HCT116 (cell line): ENCODE measurements around the gene CCNE1. TPM values are rescaled to one million over a fixed set of nuclear protein-coding genes. Genes with fewer than 3 reads are reported as not detected.
A peak's percentile ranks its signal among the peaks of the same experiment; 100 is the strongest.

Experiments used
- ATAC-seq: fragments of 200-7000 bp; cut with Tn5 transposase; 2 replicates; pipeline ENCODE4 v1.9.1; 2020; ENCODE audit warnings: mild to moderate bottlenecking, moderate library complexity
- BruUV-seq: library from RNA; stranded (reverse); fragments of 400-500 nt; replicated peaks from 2 replicates; lab custom pipeline; 2021; lab: Mats Ljungman, UMichigan
- CTCF ChIA-PET: fragments of 300-600 bp; sonication (Branson Sonifier 250); formaldehyde crosslinking; loops from one replicate; lab custom pipeline; 2021; ENCODE audit warnings: antibody characterized with exemption; lab: Charles Lee
- POLR2A ChIA-PET: fragments of 300-600, 350-600 bp; sonication (Branson Sonifier 250); formaldehyde crosslinking; loops from one replicate; lab custom pipeline; 2021; ENCODE audit warnings: antibody characterized with exemption; lab: Charles Lee
- RAD21 ChIA-PET, 2 experiments: fragments of 300-600 bp; sonication (Branson Sonifier 250); formaldehyde crosslinking; loops; one replicate each; lab custom pipeline; 2023; ENCODE audit warnings: low total read pairs in 2 of 2; ENCODE audit not compliant: uncharacterized antibody in 2 of 2, unreplicated experiment in 2 of 2, low non-redundant PET in 1 of 2; lab: Charles Lee
- DNase-seq: peaks from one replicate; pipeline ENCODE4 v3.0.0-alpha.2; 2010; ENCODE audit warnings: low read depth, low spot score
- H2AFZ ChIP-seq: fragments of 200-600 bp; shearing (Covaris generic), sonication (generic); 2 replicates; pipeline ENCODE4 v1.6.1; 2017; ENCODE audit warnings: low read depth, mixed run types, mixed read lengths, antibody characterized with exemption, low read length; ENCODE audit not compliant: poor library complexity, severe bottlenecking
- H3K27ac ChIP-seq: 2 replicates; pipeline ENCODE4 v1.5.1; 2012; ENCODE audit warnings: low read depth, low read length
- H3K27me3 ChIP-seq: fragments of 200-600 bp; sonication (generic); 2 replicates; pipeline ENCODE4 v1.6.1; 2016; ENCODE audit warnings: mixed run types, low read length, mixed read lengths; ENCODE audit not compliant: insufficient read depth
- H3K36me3 ChIP-seq, 2 experiments: fragments of 200-500 bp in 1 of 2; fragments of 200-600 bp in 1 of 2; sonication (Bioruptor generic) in 1 of 2; sonication (generic) in 1 of 2; 2 replicates each; pipeline versions ENCODE4 v1.5.1 to v1.6.1; 2014 to 2016; ENCODE audit warnings: low read length in 2 of 2, inconsistent platforms in 1 of 2, mixed read lengths in 1 of 2, mixed run types in 1 of 2; ENCODE audit not compliant: insufficient read depth in 2 of 2, control insufficient read depth in 1 of 2
- H3K4me1 ChIP-seq, 2 experiments: fragments of 200-600 bp in 1 of 2; sonication (generic) in 1 of 2; 2 replicates each; pipeline versions ENCODE4 v1.5.1 to v1.6.1; 2012 to 2017; ENCODE audit warnings: low read length in 2 of 2, inconsistent platforms in 1 of 2, mild to moderate bottlenecking in 1 of 2, mixed read lengths in 1 of 2, mixed run types in 1 of 2, moderate library complexity in 1 of 2; ENCODE audit not compliant: insufficient read depth in 2 of 2, control insufficient read depth in 1 of 2
- H3K4me2 ChIP-seq: fragments of 200-600 bp; sonication (generic); 2 replicates; pipeline ENCODE4 v1.6.1; 2017; ENCODE audit warnings: mixed run types, low read length, mixed read lengths
- H3K4me3 ChIP-seq, 2 experiments: fragments of 200-600 bp in 1 of 2; sonication (generic) in 1 of 2; replicated peaks in 1 of 2; 2 replicates each; pipeline ENCODE4 v1.5.1; 2011 to 2016; ENCODE audit warnings: low read length in 2 of 2, control low read depth in 1 of 2, low read depth in 1 of 2, mild to moderate bottlenecking in 1 of 2, mixed read lengths in 1 of 2, mixed run types in 1 of 2
- H3K79me2 ChIP-seq: fragments of 200-600 bp; sonication (generic); 2 replicates; pipeline ENCODE4 v1.6.1; 2017; ENCODE audit warnings: mild to moderate bottlenecking, mixed run types, low read length, moderate library complexity, mixed read lengths; ENCODE audit not compliant: insufficient read depth
- H3K9ac ChIP-seq: fragments of 200-600 bp; sonication (generic); 2 replicates; pipeline ENCODE4 v1.6.1; 2016; ENCODE audit warnings: low read length, mixed read lengths
- H3K9me2 ChIP-seq: fragments of 200-600 bp; sonication (generic), shearing (Covaris generic); 2 replicates; pipeline ENCODE4 v1.6.1; 2017; ENCODE audit warnings: mixed run types, mild to moderate bottlenecking, moderate library complexity; ENCODE audit not compliant: insufficient read depth
- H3K9me3 ChIP-seq, 2 experiments: fragments of 200-500 bp in 1 of 2; fragments of 200-600 bp in 1 of 2; sonication (Bioruptor generic) in 1 of 2; sonication (generic) in 1 of 2; 2 replicates each; pipeline ENCODE4 v1.6.1; 2014 to 2017; ENCODE audit warnings: low read length in 2 of 2, mixed read lengths in 2 of 2, inconsistent platforms in 1 of 2, low read depth in 1 of 2, mild to moderate bottlenecking in 1 of 2, mixed run types in 1 of 2, moderate library complexity in 1 of 2; ENCODE audit not compliant: control insufficient read depth in 1 of 2, insufficient read depth in 1 of 2
- H4K20me1 ChIP-seq: fragments of 200-600 bp; sonication (generic), shearing (Covaris generic); 2 replicates; pipeline ENCODE4 v1.6.1; 2017; ENCODE audit warnings: mixed run types, mild to moderate bottlenecking, moderate library complexity; ENCODE audit not compliant: insufficient read depth
- CBX3 ChIP-seq: IDR thresholded peaks from 2 replicates; pipeline ENCODE4 v1.6.1; 2012; ENCODE audit warnings: low read depth
- ELF1 ChIP-seq: IDR thresholded peaks from 2 replicates; pipeline ENCODE4 v1.6.1; 2012; ENCODE audit warnings: low read depth, borderline replicate concordance
- JUND ChIP-seq: IDR thresholded peaks from 2 replicates; pipeline ENCODE4 v1.6.1; 2012
- RAD21 ChIP-seq: IDR thresholded peaks from 2 replicates; pipeline ENCODE4 v1.6.1; 2012; ENCODE audit warnings: low read depth, mild to moderate bottlenecking
- ZFX ChIP-seq: fragments of 450-650 bp; IDR thresholded peaks from 2 replicates; pipeline ENCODE4 v1.6.1; 2017
- intact Hi-C: fragments of 100-400 bp; cut with micrococcal nuclease; formaldehyde crosslinking; loops from 2 replicates; pipeline ENCODE4 v1.10.0; 2022
- total RNA-seq: library from RNA; stranded (reverse); gene quantifications from one replicate; pipeline ENCODE4 v1.2.1, GENCODE V29; 2021; ENCODE audit not compliant: unreplicated experiment
- TF ChIP-seq, protein P1 (sequence below), 3 experiments: fragments of 200-600 bp in 1 of 3; sonication (generic) in 1 of 3; IDR thresholded peaks in 2 of 3; conservative IDR thresholded peaks in 1 of 3; 2 replicates each; pipeline ENCODE4 v1.5.1; 2012 to 2017; ENCODE audit warnings: low read depth in 2 of 3, low read length in 2 of 3, antibody characterized with exemption in 1 of 3, borderline replicate concordance in 1 of 3, control low read depth in 1 of 3, mild to moderate bottlenecking in 1 of 3, mixed read lengths in 1 of 3, mixed run types in 1 of 3, moderate library complexity in 1 of 3; ENCODE audit not compliant: insufficient read depth in 1 of 3

CCNE1 gene
- total RNA-seq, 1 experiment from 2014 or later: 29.3 TPM

DNA sequence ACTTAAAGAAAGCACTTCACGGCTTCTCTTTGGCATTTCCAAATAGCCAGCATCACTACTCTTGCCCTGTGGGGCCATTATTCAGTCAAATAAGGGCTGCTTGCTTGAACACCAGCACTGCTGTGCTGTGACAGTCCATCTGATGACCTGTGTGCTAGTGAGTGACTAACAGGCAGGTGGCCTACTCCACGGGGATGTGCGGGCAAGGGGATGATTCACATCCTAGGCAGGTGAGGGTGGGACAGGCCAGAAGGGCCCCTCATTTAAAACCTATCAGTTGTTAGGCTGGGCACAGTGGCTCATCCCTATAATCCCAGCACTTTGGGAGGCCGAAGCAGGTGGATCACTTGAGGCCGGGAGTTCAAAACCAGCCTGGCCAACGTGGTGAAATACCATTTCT is 8.2 kb downstream of the CCNE1 start:
- ATAC-seq: peak; percentile 68; the same call in 1 of the 2 replicates
- TF ChIP-seq ELF1 (no peak), RAD21 (no peak), ZFX (no peak), JUND (no peak), CBX3 (no peak)
- TF ChIP-seq, protein P1, sequence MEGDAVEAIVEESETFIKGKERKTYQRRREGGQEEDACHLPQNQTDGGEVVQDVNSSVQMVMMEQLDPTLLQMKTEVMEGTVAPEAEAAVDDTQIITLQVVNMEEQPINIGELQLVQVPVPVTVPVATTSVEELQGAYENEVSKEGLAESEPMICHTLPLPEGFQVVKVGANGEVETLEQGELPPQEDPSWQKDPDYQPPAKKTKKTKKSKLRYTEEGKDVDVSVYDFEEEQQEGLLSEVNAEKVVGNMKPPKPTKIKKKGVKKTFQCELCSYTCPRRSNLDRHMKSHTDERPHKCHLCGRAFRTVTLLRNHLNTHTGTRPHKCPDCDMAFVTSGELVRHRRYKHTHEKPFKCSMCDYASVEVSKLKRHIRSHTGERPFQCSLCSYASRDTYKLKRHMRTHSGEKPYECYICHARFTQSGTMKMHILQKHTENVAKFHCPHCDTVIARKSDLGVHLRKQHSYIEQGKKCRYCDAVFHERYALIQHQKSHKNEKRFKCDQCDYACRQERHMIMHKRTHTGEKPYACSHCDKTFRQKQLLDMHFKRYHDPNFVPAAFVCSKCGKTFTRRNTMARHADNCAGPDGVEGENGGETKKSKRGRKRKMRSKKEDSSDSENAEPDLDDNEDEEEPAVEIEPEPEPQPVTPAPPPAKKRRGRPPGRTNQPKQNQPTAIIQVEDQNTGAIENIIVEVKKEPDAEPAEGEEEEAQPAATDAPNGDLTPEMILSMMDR (IDR thresholded peaks at IDR 0.05 in 2 of 3, conservative IDR thresholded peaks at IDR 0.05 in 1 of 3; ENCODE audit: borderline replicate concordance in 1 of 3, insufficient read depth in 1 of 3, low read depth in 2 of 3, low read length in 2 of 3): no peak
- TF ChIP-seq, all 23 proteins: peak for 0
- Histone ChIP-seq H3K9me2 (no peaks in the 10 kb centered on the region), H3K4me1 (peaks cover 0 to 11% of the 10 kb centered on the region in 2 experiments; a peak in 1 of 4 replicates), H3K4me3 (no peak overlapping the region), H3K27me3 (no peaks in the 10 kb centered on the region), H3K9me3 (no peaks in the 10 kb centered on the region), H4K20me1 (no peaks in the 10 kb centered on the region), H2AFZ (no peak overlapping the region), H3K36me3 (peaks cover 38% of the 10 kb centered on the region in 2 experiments), H3K9ac (no peak overlapping the region), H3K79me2 (no peaks in the 10 kb centered on the region), H3K4me2 (no peak overlapping the region), H3K27ac (no peak overlapping the region)
- no TSS peak for BruUV-seq
- RAD21 ChIA-PET: interaction anchor here in 1 of 2 experiments (0.6 kb wide), 1 partner anchor 309 kb away, joined by 3 read pairs; no protein-coding TSS in a partner anchor
- DNase-seq: no peak
- CTCF ChIA-PET: no interaction called here
- POLR2A ChIA-PET: interaction anchor here (1.5 kb wide), 1 partner anchor 9 kb away, joined by 4 read pairs; no protein-coding TSS in a partner anchor
- intact Hi-C loops: no loop called here
